B cell (primary cell): Measurements from ENCODE around the gene IL4R. TPM values are rescaled to one million over a fixed set of nuclear protein-coding genes. Genes with fewer than 3 reads are reported as not detected.

Source experiments
- ATAC-seq: fragments of 200-7000 bp; cut with Tn5 transposase; one replicate; pipeline ENCODE4 v1.10.0; 2021; ENCODE audit warnings: low read depth, mild to moderate bottlenecking, moderate number of reproducible peaks, moderate library complexity
- CTCF ChIA-PET: fragments of 350-600 bp; sonication (Branson Sonifier 250); formaldehyde crosslinking; loops from one replicate; lab custom pipeline; 2021; ENCODE audit warnings: antibody characterized with exemption, inconsistent platforms; lab: Charles Lee
- POLR2A ChIA-PET: fragments of 350-600 bp; sonication (Branson Sonifier 250); formaldehyde crosslinking; loops from one replicate; lab custom pipeline; 2021; ENCODE audit warnings: antibody characterized with exemption; lab: Charles Lee
- DNase-seq: peaks from one replicate; pipeline ENCODE4 v3.0.0; 2013
- H2AFZ ChIP-seq: 2 replicates; pipeline ENCODE4 v1.6.1; 2012; ENCODE audit warnings: mild to moderate bottlenecking, low read depth, low read length; ENCODE audit not compliant: insufficient read depth, poor library complexity, severe bottlenecking
- H3K27ac ChIP-seq, 2 donors: 1 replicate in 1 of 2; 2 replicates in 1 of 2; pipeline ENCODE4 v1.5.1; 2012 to 2013; ENCODE audit warnings: low read length in 2 of 2, mild to moderate bottlenecking in 2 of 2, moderate library complexity in 1 of 2
- H3K27me3 ChIP-seq, 4 experiments: fragments of 200-600 bp in 1 of 4; sonication (generic) in 1 of 4; replicated peaks in 1 of 4; 1 replicate in 2 of 4; 2 replicates in 2 of 4; pipeline versions ENCODE4 v1.6.1 to v1.7.0; 2013 to 2016; ENCODE audit warnings: low read length in 3 of 4, mild to moderate bottlenecking in 2 of 4, mixed read lengths in 1 of 4, moderate library complexity in 1 of 4; ENCODE audit not compliant: insufficient read depth in 4 of 4, control insufficient read depth in 3 of 4; ENCODE audit errors: control extremely low read depth in 1 of 4
- H3K36me3 ChIP-seq, 2 experiments: replicated peaks in 1 of 2; 1 replicate in 1 of 2; 2 replicates in 1 of 2; pipeline versions ENCODE4 v1.6.1 to v1.7.1; 2013; ENCODE audit warnings: low read length in 1 of 2; ENCODE audit not compliant: insufficient read depth in 2 of 2, control insufficient read depth in 1 of 2; ENCODE audit errors: control extremely low read depth in 1 of 2, extremely low read depth in 1 of 2
- H3K4me1 ChIP-seq, 2 donors: fragments of 200-600 bp in 1 of 2; sonication (generic) in 1 of 2; 1 replicate in 1 of 2; 2 replicates in 1 of 2; pipeline versions ENCODE4 v1.5.1 to v1.6.1; 2013 to 2017; ENCODE audit warnings: low read length in 2 of 2; ENCODE audit not compliant: control insufficient read depth in 2 of 2, insufficient read depth in 2 of 2
- H3K4me2 ChIP-seq: replicated peaks from 2 replicates; pipeline ENCODE3; 2012; ENCODE audit warnings: mild to moderate bottlenecking, low read depth, low read length; ENCODE audit not compliant: poor library complexity, severe bottlenecking
- H3K4me3 ChIP-seq, 5 experiments: fragments of 200-600 bp in 1 of 5; sonication (generic) in 1 of 5; 1 replicate in 3 of 5; 2 replicates in 2 of 5; pipeline versions ENCODE4 v1.5.1 to v1.7.0; 2011 to 2016; ENCODE audit warnings: low read length in 4 of 5, mild to moderate bottlenecking in 4 of 5, low read depth in 2 of 5, control low read depth in 1 of 5, moderate library complexity in 1 of 5; ENCODE audit not compliant: insufficient read depth in 1 of 5; ENCODE audit errors: control extremely low read depth in 1 of 5, extremely low read depth in 1 of 5
- H3K79me2 ChIP-seq: fragments of 200-600 bp; sonication (generic); one replicate; pipeline ENCODE4 v1.6.0; 2016; ENCODE audit warnings: low read length; ENCODE audit not compliant: control insufficient read depth, insufficient read depth
- H3K9ac ChIP-seq: fragments of 200-600 bp; sonication (generic); 2 replicates; pipeline ENCODE4 v1.6.1; 2017; ENCODE audit warnings: mild to moderate bottlenecking, low read length, moderate library complexity
- H3K9me3 ChIP-seq, 3 donors: one replicate each; pipeline versions ENCODE4 v1.6.1 to v1.7.1; 2013; ENCODE audit warnings: low read length in 2 of 3; ENCODE audit not compliant: control insufficient read depth in 2 of 3, insufficient read depth in 1 of 3; ENCODE audit errors: control extremely low read depth in 1 of 3
- H4K20me1 ChIP-seq: 2 replicates; pipeline ENCODE4 v1.6.0; 2012; ENCODE audit warnings: mild to moderate bottlenecking, low read length; ENCODE audit not compliant: insufficient read depth, control insufficient read depth, poor library complexity, severe bottlenecking
- H3K27ac Mint-ChIP-seq: one replicate; pipeline ENCODE4 v1.8.0; 2021; ENCODE audit warnings: mixed read lengths
- H3K27me3 Mint-ChIP-seq: one replicate; pipeline ENCODE4 v1.8.0; 2021; ENCODE audit warnings: mixed read lengths
- H3K4me1 Mint-ChIP-seq: one replicate; pipeline ENCODE4 v1.8.0; 2021; ENCODE audit warnings: mixed read lengths
- H3K4me3 Mint-ChIP-seq: one replicate; pipeline ENCODE4 v1.8.0; 2021; ENCODE audit warnings: mixed read lengths
- H3K9me3 Mint-ChIP-seq: one replicate; pipeline ENCODE4 v1.8.0; 2022; ENCODE audit warnings: mixed read lengths; ENCODE audit not compliant: insufficient read depth
- CTCF ChIP-seq: fragments of 200-600 bp; IDR thresholded peaks from one replicate; pipeline ENCODE4 v1.8.0; 2022; ENCODE audit warnings: antibody characterized with exemption, mild to moderate bottlenecking
- EZH2 ChIP-seq: IDR thresholded peaks from 2 replicates; pipeline ENCODE4 v1.6.1; 2012; ENCODE audit warnings: borderline replicate concordance, low read depth, mild to moderate bottlenecking, moderate library complexity, low read length; ENCODE audit not compliant: insufficient read depth, poor library complexity, severe bottlenecking
- WGBS: methylation state at CpG from one replicate; pipeline ENCODE4 v1.1.5; 2013; ENCODE audit warnings: missing lambda C conversion rate; ENCODE audit not compliant: insufficient coverage; 5-methylcytosine and 5-hydroxymethylcytosine counted together
- intact Hi-C: fragments of 100-400 bp; cut with micrococcal nuclease; formaldehyde crosslinking; loops from one replicate; pipeline ENCODE4 v1.10.0; 2022
- polyA plus RNA-seq: library from polyadenylated mRNA; depleted of rRNA; stranded (reverse); fragments of >200 nt; gene quantifications from 2 replicates; pipeline ENCODE4 v1.2.3, GENCODE V29; 2012
- total RNA-seq, 2 donors: library from RNA; stranded (reverse); fragments of 120-200 nt in 1 of 2; gene quantifications; 1 replicate in 1 of 2; 2 replicates in 1 of 2; pipeline versions ENCODE4 v1.2.3 to v1.2.4, GENCODE V29; 2013 to 2022

IL4R gene
- total and polyA plus RNA-seq, 2 donors (not counting 1 experiment from before 2014, with no cell fraction given) = 311 to 966 TPM

- no peaks in the 10 kb centered on the region for H3K36me3 ChIP-seq
- no peaks in the 10 kb centered on the region for H4K20me1 ChIP-seq
- WGBS = 40% methylated on average over 3 of the region's 6 CpGs
- POLR2A ChIA-PET = interaction anchor here (0.7 kb wide), 2 partner anchors 32 to 45 kb away, joined by 4 to 6 read pairs; no protein-coding TSS in a partner anchor
- Mint-ChIP-seq H3K27ac (peak overlapping the region; percentile 11), H3K27me3 (no peaks in the 10 kb centered on the region), H3K4me1 (peaks cover 46% of the 10 kb centered on the region), H3K9me3 (no peaks in the 10 kb centered on the region), H3K4me3 (no peak overlapping the region)
- TF ChIP-seq CTCF (no peak), EZH2 (no peak)
- ATAC-seq (no peak), DNase-seq (no peak)
- CTCF ChIA-PET = no interaction called here
- no peaks in the 10 kb centered on the region for H3K27me3 ChIP-seq
- H3K9ac ChIP-seq = no peak overlapping the region
- intact Hi-C loops = no loop called here
- peak overlapping the region; percentile 51 for H2AFZ ChIP-seq
- no peaks in the 10 kb centered on the region for H3K79me2 ChIP-seq
- H3K4me3 ChIP-seq = no peak overlapping the region
- no peaks in the 10 kb centered on the region for H3K9me3 ChIP-seq
- peak overlapping the region in 1 of 2 donors; percentile 32 for H3K27ac ChIP-seq
- H3K4me1 ChIP-seq = peaks cover 35 to 38% of the 10 kb centered on the region in 2 donors
- H3K4me2 ChIP-seq = peak overlapping the region; percentile 34
These were observed 28.0 kb upstream of the IL4R start for GRCh38 chr16:27285676-27286196.

- H4K20me1 ChIP-seq = no peaks in the 10 kb centered on the region
- H3K27ac ChIP-seq = peak overlapping the region in 1 of 2 donors; percentile 18
- ChIA-PET CTCF (no interaction called here), POLR2A (no interaction called here)
- no peaks in the 10 kb centered on the region for H3K79me2 ChIP-seq
- intact Hi-C loops = no loop called here
- H3K27ac Mint-ChIP-seq = peak overlapping the region; percentile 11
- H3K4me1 Mint-ChIP-seq = peaks cover 49% of the 10 kb centered on the region
- H3K9ac ChIP-seq = no peak overlapping the region
- ATAC-seq (no peak), DNase-seq (no peak)
- no peaks in the 10 kb centered on the region for H3K27me3 ChIP-seq
- H3K36me3 ChIP-seq = no peaks in the 10 kb centered on the region
- H3K4me1 ChIP-seq = peaks cover 38% of the 10 kb centered on the region in 2 donors
- TF ChIP-seq CTCF (no peak), EZH2 (no peak)
- no peak overlapping the region for H3K4me2 ChIP-seq
- H2AFZ ChIP-seq = no peak overlapping the region
- no peaks in the 10 kb centered on the region for H3K9me3 Mint-ChIP-seq
- no peaks in the 10 kb centered on the region for H3K9me3 ChIP-seq
- no peak overlapping the region for H3K4me3 ChIP-seq
- H3K4me3 Mint-ChIP-seq = no peak overlapping the region
- no peaks in the 10 kb centered on the region for H3K27me3 Mint-ChIP-seq
- WGBS = 67% methylated on average over 2 of the region's 4 CpGs
These were observed 27.3 kb upstream of the IL4R start for GRCh38 chr16:27286451-27286850.
